ENCODE results near the gene NKX6-2.

NKX6-2 gene

DNA sequence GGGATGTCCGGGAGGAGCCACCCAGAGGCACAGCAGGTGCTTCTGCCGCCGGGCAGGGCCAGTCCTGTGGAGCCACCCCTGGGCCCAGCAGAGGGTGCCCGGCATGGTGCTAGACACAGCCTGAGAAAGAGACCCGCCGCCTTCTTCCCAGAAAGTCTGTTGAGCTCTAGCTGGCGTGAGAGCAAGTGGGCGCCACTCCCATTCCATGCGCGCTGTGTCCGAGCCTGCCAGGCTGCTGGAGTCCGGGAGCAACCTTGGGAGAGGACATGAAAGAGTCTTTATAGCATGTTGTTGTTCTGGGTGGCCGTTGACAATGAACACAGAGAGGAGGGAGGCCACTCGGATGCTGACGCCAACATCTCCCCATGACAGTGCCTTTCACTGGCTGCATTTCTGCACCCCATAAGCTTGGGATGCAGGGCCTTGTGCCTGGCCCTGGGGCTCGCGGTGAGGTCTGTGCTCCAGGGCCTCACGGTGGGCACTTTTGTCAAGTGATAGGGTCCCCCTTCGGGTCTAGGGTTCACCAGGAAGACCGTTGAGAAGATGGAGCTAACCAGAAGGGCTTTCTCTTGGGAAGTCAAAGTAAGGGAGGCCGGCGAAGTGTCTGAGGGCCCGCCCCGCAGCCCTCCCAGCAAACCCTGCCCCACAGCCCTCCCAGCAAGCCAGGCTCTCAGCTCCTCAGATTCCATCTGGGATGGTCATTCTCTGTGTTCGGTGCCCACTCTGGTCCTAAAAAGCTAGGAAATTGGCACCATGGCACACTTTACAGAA lies 47.3 kb downstream of the NKX6-2 start:
- DNase-seq (ENCODE audit: low spot score) = no peak

DNA sequence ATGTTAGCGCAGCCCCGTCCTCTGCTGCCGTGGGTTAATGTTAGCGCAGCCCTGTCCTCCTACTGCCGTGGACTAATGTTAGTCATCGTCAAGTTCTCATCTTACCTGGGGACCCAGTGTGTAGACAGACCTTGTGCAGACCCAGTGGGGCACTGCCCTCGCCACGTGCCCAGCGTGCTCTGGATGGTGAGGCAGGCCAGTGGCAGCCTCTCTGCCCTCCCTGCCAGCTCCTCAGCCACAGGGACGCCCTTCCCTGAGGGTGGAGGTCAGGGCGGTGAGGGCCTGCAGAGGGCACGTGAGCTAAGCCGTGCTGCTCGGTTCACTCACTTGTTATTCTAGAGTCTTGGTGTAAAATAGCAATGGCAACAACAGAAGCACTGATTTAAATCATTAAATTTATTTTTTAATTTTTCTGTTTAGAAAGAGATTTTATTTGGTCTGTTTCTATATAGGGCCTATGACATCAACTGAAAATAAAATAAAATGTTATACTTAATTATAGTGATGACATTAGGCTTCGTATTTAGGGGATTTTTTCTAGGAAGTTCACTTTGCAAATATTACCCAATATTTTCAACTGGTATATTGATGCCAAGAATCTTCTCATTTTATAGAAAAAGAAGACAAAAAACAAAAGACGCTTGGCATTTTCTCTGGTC lies 48.4 kb downstream of the NKX6-2 start:
- DNase-seq (ENCODE audit: low spot score) = no peak

DNA sequence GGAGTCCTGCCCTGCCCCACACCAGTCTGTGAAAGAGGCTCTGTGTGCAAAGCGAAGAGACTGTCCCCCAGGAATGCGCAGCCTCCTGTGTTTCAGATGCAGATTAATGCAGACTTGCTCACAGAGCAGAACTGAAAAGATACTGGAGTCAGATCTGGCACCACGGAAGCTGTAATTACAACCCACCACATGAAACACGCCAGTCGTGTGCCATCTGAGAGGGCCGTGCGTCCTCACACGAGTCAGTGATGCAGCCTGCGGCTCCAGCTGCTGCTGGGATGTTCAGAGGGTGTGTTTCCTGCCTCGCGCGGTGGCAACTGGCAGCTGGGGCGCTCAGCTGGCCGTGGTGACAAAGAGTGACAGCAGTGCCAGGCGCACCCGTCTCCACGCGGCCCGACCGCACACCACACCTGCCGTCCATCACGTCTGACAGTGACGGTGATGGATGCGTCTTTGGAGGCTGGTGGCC lies 50.0 kb downstream of the NKX6-2 start:
- no peak for DNase-seq (ENCODE audit: low spot score)

DNA sequence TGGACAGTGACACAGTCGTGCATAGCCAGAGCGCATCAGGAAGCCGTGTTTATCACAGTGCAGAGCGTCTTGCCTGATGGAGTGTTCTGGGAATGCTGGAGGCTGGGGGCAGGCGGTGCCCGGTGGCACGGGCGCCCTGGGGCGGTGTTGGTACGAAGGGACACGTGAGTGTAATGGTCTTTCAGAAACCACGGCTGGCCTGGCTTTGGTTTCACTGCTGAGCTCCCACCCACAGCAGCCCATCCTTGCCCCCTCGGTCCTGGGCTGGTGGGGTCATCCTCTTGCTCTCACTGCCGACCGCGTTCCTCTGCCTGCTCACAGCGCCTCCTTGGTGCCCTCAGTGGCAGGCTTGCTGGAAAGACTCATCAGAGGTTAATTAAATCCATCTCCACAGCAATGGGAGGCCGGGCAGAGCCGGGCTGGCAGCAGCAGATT lies 50.6 kb downstream of the NKX6-2 start:
- peak; percentile 29 for DNase-seq (ENCODE audit: low spot score)

DNA sequence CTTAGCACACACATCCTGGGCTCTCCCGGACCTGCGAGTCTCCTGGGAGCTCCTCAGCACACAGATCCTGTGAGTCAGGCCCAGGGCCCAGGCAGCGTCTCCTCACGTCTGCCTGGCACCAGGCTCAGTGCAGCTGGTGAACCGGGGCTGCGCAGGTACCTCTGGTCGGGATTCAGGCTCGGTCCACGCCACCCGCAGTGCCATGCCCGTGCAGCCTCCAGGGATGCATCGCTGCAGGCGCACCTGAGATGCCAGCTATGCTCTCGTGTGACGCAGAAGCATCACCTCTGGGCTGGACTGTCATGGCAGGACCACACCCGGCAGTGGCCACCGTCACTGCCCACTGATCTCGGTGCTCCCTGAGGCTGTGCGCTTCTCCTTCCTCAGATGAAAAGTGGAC lies 52.0 kb downstream of the NKX6-2 start:
- no peak for DNase-seq (ENCODE audit: low spot score)

All from cerebellar cortex (tissue), 1 donor.